Calu3 (cell line): ENCODE measurements around the gene MAML1. TPM values are rescaled to one million over a fixed set of nuclear protein-coding genes. Genes with fewer than 3 reads are reported as not detected.
A peak's percentile ranks its signal among the peaks of the same experiment; 100 is the strongest.

Experiments
- BruUV-seq: library from RNA; stranded (reverse); fragments of 400-500 nt; replicated peaks from 2 replicates; lab custom pipeline; 2021; lab: Mats Ljungman, UMichigan
- CTCF ChIA-PET: fragments of 300-600 bp; sonication (Branson Sonifier 250); formaldehyde crosslinking; loops from one replicate; lab custom pipeline; 2022; ENCODE audit warnings: antibody characterized with exemption; lab: Charles Lee
- DNase-seq: peaks from one replicate; pipeline ENCODE4 v3.0.0; 2022
- H3K27ac Mint-ChIP-seq: one replicate; pipeline ENCODE4 v1.8.0; 2022; ENCODE audit warnings: mixed read lengths; ENCODE audit not compliant: unreplicated experiment
- H3K27me3 Mint-ChIP-seq: one replicate; pipeline ENCODE4 v1.8.0; 2022; ENCODE audit warnings: mixed read lengths; ENCODE audit not compliant: unreplicated experiment
- H3K36me3 Mint-ChIP-seq: one replicate; pipeline ENCODE4 v1.8.0; 2022; ENCODE audit warnings: mild to moderate bottlenecking, moderate library complexity, mixed read lengths; ENCODE audit not compliant: insufficient read depth, unreplicated experiment
- H3K4me1 Mint-ChIP-seq: one replicate; pipeline ENCODE4 v1.8.0; 2022; ENCODE audit warnings: mild to moderate bottlenecking, low read depth, mixed read lengths; ENCODE audit not compliant: unreplicated experiment
- H3K4me3 Mint-ChIP-seq: one replicate; pipeline ENCODE4 v1.8.0; 2022; ENCODE audit warnings: mild to moderate bottlenecking, low read depth, moderate library complexity, mixed read lengths; ENCODE audit not compliant: unreplicated experiment
- H3K9me3 Mint-ChIP-seq: one replicate; pipeline ENCODE4 v1.8.0; 2022; ENCODE audit warnings: low read depth, mixed read lengths; ENCODE audit not compliant: unreplicated experiment
- intact Hi-C: fragments of 100-400 bp; cut with micrococcal nuclease; formaldehyde crosslinking; loops from one replicate; pipeline ENCODE4 v1.10.0; 2022; ENCODE audit not compliant: unreplicated experiment
- total RNA-seq: library from RNA; stranded (reverse); gene quantifications from 2 replicates; pipeline ENCODE4 v1.2.3, GENCODE V29; 2022
- TF ChIP-seq, protein P1 (sequence below): fragments of 200-600 bp; IDR thresholded peaks from one replicate; pipeline ENCODE4 v1.8.0; 2022; ENCODE audit warnings: antibody characterized with exemption; ENCODE audit not compliant: unreplicated experiment

Gene MAML1
- total RNA-seq, 1 experiment from 2014 or later: 38.5 TPM

DNA sequence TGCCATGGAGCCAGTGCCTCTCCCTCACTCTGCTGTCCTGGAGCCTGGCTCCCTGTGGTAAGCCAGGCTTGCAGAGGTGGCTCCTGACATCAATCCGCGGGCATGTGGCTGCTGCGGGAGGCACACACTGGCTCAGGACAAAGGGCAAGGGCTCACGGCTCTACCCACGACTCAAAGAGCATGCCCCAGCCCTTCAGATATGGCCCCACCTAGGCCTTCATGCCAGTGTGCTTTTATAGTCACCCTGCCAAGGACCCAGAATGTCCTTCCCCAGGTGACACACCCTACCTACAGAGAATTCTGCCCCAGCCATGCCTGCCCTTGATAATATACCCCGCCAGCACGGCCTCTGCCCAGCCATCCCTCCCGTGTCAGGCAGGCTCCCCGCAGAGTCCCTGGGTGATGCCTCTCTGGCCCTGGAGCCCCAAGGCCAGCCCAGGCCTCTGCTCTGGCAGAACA is 72.5 kb downstream of the MAML1 start:
- Mint-ChIP-seq H3K4me3 (peak overlapping the region; percentile 95), H3K4me1 (peaks cover 26% of the 10 kb centered on the region), H3K36me3 (peaks cover 88% of the 10 kb centered on the region), H3K9me3 (no peaks in the 10 kb centered on the region), H3K27ac (peak overlapping the region; percentile 93), H3K27me3 (no peaks in the 10 kb centered on the region)
- DNase-seq: no peak
- TSS peak; percentile 30 for BruUV-seq
- TF ChIP-seq, protein P1, sequence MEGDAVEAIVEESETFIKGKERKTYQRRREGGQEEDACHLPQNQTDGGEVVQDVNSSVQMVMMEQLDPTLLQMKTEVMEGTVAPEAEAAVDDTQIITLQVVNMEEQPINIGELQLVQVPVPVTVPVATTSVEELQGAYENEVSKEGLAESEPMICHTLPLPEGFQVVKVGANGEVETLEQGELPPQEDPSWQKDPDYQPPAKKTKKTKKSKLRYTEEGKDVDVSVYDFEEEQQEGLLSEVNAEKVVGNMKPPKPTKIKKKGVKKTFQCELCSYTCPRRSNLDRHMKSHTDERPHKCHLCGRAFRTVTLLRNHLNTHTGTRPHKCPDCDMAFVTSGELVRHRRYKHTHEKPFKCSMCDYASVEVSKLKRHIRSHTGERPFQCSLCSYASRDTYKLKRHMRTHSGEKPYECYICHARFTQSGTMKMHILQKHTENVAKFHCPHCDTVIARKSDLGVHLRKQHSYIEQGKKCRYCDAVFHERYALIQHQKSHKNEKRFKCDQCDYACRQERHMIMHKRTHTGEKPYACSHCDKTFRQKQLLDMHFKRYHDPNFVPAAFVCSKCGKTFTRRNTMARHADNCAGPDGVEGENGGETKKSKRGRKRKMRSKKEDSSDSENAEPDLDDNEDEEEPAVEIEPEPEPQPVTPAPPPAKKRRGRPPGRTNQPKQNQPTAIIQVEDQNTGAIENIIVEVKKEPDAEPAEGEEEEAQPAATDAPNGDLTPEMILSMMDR: no peak
- CTCF ChIA-PET: no interaction called here
- intact Hi-C loops: loop anchor here (2.0 kb wide), 1 partner anchor 16 kb away; the partner anchor contains the start of gene SQSTM1

DNA sequence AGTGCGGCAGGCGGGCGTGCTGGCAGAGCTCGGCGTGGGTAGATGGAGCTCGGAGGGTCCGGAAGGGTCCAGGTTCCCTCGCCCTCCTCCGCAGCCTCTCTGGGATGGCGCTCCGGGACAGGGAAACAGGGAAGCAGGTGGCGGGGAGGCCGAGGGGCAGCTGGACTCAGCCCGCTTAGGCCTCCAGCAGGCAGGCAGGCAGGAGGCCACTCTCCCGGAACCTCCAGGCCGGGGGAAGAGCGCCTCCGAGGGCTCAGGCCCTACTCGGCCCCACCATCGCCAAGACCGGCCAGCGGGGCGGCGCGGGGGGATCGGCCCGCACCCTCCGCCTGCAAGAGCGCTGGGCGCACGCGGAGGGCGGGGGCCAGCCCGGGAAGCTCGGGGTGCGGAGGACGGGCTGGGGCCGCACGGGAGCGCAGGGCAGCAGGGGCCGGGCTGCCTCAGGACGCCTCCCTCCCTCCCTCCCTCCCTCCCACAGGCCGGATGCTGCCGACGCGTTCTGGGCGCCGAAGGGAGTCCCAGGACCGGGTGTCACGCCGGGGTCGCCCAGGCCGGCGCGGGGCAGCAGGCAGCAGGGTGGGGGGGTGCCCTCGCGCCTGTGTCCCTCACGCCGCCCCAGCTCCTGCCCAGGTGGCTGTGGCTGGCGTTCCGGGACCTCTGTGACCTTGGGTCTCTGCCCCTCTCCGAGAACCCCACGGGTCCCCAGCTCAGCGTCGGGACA is 73.1 kb downstream of the MAML1 start:
- DNase-seq: no peak
- Mint-ChIP-seq H3K9me3 (no peaks in the 10 kb centered on the region), H3K36me3 (peaks cover 88% of the 10 kb centered on the region), H3K27me3 (no peaks in the 10 kb centered on the region), H3K4me1 (peaks cover 26% of the 10 kb centered on the region), H3K27ac (peak overlapping the region; percentile 93), H3K4me3 (peak overlapping the region; percentile 95)
- BruUV-seq: no TSS peak
- TF ChIP-seq, protein P1: no peak
- CTCF ChIA-PET: interaction anchor here (0.5 kb wide), 1 partner anchor 58 kb away, joined by 4 read pairs; no protein-coding TSS in a partner anchor
- intact Hi-C loops: loop anchor here (2.0 kb wide), 1 partner anchor 15 kb away; the partner anchor contains the start of gene SQSTM1

DNA sequence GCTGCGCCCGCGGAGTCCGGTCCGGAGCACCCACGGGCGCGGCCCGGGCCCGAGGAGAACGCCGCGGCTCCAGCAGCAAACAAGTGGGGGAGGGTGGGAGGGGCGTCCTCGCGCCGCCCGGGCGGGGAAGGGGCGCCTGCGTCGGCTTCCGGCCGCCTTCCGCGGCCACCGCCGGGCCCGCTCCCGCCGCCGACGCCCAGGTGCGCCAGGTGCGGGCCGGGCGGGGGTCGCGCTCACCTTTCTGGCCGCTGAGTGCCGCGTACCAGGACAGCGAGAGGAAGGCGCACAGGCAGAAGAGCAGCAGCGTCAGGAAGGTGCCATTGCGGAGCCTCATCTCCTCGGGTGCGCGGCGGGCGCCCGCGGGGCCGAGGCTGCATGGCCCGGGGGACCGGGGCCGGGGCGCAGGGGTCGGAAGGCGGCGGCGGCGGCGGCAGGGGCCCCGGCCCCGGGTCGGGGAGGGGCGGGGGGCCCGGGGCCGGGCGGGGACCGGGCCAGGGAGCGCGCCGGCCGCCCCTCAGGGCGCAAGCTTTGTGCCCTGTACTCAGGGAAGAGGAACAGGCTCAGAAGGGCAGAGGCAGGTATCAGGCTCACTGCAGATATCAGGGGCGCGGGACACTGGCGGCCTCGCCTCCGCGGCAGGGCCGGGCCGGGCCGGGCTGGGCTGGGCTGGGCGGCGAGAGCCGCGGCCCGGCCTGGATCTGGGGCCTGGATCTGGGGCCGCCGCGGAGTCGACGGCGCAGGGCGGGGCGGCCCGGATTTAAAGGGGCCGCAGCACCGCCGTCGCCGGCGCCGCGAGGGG is 73.8 kb downstream of the MAML1 start, which contains the start of gene MGAT4B:
Gene MGAT4B, minus strand, starts transcription at position 617 of the 799 bp plus-strand sequence. Its CDS starts 283 bp downstream, at position 334.
- CTCF ChIA-PET: interaction anchor here (0.5 kb wide), 1 partner anchor 59 kb away, joined by 4 read pairs; no protein-coding TSS in a partner anchor
- H3K4me3 Mint-ChIP-seq: peak within 1 kb of the TSS; percentile 95
- TF ChIP-seq, protein P1: no peak
- intact Hi-C loops: no loop called here
- no TSS peak for BruUV-seq
- no peaks in the 10 kb centered on the region for H3K9me3 Mint-ChIP-seq
- peaks cover 26% of the 10 kb centered on the region for H3K4me1 Mint-ChIP-seq
- H3K27ac Mint-ChIP-seq: peak within 1 kb of the TSS; percentile 93
- H3K36me3 Mint-ChIP-seq: peaks cover 88% of the 10 kb centered on the region
- no peaks in the 10 kb centered on the region for H3K27me3 Mint-ChIP-seq
- DNase-seq: peak; percentile 87

DNA sequence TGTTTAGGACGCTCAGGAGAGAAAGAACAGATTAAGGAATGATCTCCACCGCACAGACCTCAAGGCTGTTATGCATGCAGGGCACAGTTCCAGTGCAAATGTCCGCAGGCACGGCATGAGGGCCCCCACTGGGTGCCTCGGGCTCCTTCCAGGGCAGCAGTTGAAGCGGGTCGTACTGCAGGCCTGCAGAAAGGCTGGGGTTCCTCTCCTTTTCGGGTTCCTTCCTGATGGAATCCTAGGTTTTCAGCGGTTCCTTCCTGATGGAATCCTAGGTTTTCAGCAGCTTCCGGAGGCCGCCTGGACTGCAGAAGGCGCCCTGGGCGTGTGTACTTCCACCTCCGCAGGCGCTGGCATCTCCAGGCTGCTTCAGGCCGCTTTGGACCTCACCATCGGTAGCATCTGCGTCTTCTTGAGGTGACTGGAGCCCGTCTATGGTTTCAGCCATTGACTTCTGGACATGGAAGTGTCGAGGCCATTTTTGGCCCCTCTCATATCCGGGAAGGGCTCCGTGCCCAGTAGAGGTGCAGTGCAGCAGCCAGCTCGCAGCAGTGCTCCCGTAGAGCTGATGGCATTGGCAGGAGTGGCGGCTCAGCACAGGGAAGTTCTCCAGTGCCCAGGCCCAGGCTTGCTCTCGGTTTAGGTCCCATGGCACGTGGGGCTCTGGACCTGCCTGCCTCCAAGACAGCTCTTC is 79.7 kb downstream of the MAML1 start:
- H3K4me3 Mint-ChIP-seq: no peak overlapping the region
- CTCF ChIA-PET: no interaction called here
- H3K27me3 Mint-ChIP-seq: no peaks in the 10 kb centered on the region
- no peaks in the 10 kb centered on the region for H3K4me1 Mint-ChIP-seq
- no peak for DNase-seq
- H3K27ac Mint-ChIP-seq: no peak overlapping the region
- intact Hi-C loops: no loop called here
- H3K9me3 Mint-ChIP-seq: no peaks in the 10 kb centered on the region
- peaks cover 78% of the 10 kb centered on the region for H3K36me3 Mint-ChIP-seq
- TF ChIP-seq, protein P1: no peak
- BruUV-seq: no TSS peak
